Measurements from ENCODE around the gene SLC45A2.
"Not testable (repeated sequence)": the region's sequence is repeated elsewhere in the genome, so short reads cannot be mapped to it uniquely, and the experiment has no call there.

The SLC45A2 gene

DNA sequence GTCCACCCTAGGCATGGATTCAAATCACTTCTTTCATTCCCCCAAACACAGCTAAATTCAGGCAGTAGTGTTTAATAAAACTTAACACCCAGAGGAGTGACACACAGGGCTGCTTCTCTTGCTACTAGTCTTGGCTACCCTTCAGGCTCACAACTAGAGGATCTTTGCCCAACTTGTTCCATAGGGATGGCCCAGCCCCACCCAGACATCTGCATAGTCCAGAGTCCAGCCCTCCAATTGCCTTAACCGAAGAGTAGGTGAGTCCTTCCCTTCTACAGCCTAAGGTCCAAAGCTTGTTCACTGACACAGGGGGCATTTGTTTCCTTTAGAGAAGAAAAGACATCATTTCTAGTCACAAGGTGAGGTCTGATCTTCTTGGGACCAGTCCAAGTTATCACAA lies 63.5 kb downstream of the SLC45A2 start:
- DNase-seq (ENCODE audit: low read depth in 2 of 2), result no peak

GRCh38 chr5:33914844-33915243 lies 69.6 kb downstream of the SLC45A2 start:
- DNase-seq (ENCODE audit: low read depth in 2 of 2), result not testable (repeated sequence)

DNA sequence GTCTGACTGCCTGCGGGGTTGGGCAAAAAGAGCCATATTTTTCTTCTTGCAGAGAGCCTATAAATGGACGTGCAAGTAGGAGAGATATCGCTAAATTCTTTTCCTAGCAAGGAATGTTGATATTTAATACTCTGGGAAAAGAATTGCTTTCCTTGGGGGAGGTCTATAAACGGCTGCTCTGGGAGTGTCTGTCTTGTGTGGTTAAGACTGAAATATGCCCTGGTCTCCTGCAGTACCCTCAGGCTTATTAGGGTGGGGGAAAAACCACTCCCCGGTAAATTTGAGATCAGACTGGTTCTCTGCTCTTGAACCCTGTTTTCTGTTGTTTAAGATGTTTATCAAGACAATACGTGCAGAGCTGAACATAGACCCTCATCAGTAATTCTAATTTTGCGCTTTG lies 78.2 kb downstream of the SLC45A2 start:
- not testable (repeated sequence) for DNase-seq (ENCODE audit: low read depth in 2 of 2)

- no peak for DNase-seq (ENCODE audit: low read depth in 2 of 2)
Observed at GRCh38 chr5:33905381-33905780, 79.1 kb downstream of the SLC45A2 start.

DNA sequence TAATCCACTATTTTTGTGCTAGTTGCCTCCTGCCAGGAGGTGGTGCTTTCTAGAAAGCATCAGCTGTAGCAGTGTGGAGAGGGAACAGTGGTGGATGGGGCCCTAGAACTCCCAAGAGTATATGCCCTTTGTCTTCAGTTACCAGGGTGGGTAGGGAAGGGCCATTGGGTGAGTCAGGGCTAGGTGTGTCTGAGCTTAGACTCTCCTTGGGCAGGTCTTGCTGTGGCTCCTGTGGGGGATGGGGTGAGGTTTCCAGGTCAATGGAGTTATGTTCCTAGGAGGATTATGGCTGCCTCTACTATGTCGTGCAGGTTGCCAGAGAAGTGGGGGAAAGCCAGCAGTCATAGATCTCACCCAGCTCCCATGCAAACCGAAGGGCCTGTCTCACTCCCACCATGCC lies 81.4 kb downstream of the SLC45A2 start:
- DNase-seq (ENCODE audit: low read depth in 2 of 2), result no peak

GRCh38 chr5:33901156-33901555 lies 83.3 kb downstream of the SLC45A2 start:
- no peak for DNase-seq (ENCODE audit: low read depth in 2 of 2)

Measured in stimulated activated CD8-positive, alpha-beta memory T cell treated with anti-CD3 and anti-CD28 coated beads, Interleukin-7, amount 100 ng/mL, for 4 hours (primary cell).